GM12878 (cell line): ENCODE data around the gene NFAT5. TPM values are rescaled to one million over a fixed set of nuclear protein-coding genes. Genes with fewer than 3 reads are reported as not detected.

Source experiments
- BRCA1 ChIP-seq: IDR thresholded peaks from 2 replicates; pipeline ENCODE4 v1.6.1; 2011; ENCODE audit warnings: low read depth, low read length, improper control_type of control experiment
- E4F1 ChIP-seq: fragments of 450-650 bp; IDR thresholded peaks from 2 replicates; pipeline ENCODE4 v1.6.1; 2018; ENCODE audit warnings: borderline replicate concordance, mild to moderate bottlenecking; ENCODE audit not compliant: partially characterized antibody
- GATAD2B ChIP-seq: fragments of 450-650 bp; conservative IDR thresholded peaks from 2 replicates; pipeline ENCODE4 v1.6.1; 2017; ENCODE audit warnings: low read depth, mild to moderate bottlenecking, moderate library complexity
- HSF1 ChIP-seq: fragments of 150-350 bp; IDR thresholded peaks from 2 replicates; pipeline ENCODE4 v1.6.1; 2014; ENCODE audit warnings: mild to moderate bottlenecking, low read depth, low read length
- IKZF2 ChIP-seq, 2 experiments: fragments of 450-650 bp; IDR thresholded peaks; 2 replicates each; pipeline ENCODE4 v1.6.1; 2017; ENCODE audit warnings: mild to moderate bottlenecking in 2 of 2, moderate library complexity in 2 of 2
- RELB ChIP-seq: fragments of 450-650 bp; IDR thresholded peaks from 2 replicates; pipeline ENCODE4 v1.6.1; 2017; ENCODE audit warnings: low read depth, mild to moderate bottlenecking, moderate library complexity
- SP1 ChIP-seq: IDR thresholded peaks from one replicate; pipeline ENCODE4 v1.6.1; 2011; ENCODE audit warnings: low read depth, low read length
- TARDBP ChIP-seq: IDR thresholded peaks from 2 replicates; pipeline ENCODE4 v1.6.1; 2016; ENCODE audit warnings: borderline replicate concordance
- YY1 ChIP-seq: IDR thresholded peaks from 2 replicates; pipeline ENCODE4 v1.6.1; 2011; ENCODE audit warnings: low read depth, mild to moderate bottlenecking, low read length
- ZBED1 ChIP-seq: IDR thresholded peaks from 2 replicates; pipeline ENCODE4 v1.6.1; 2016; ENCODE audit warnings: borderline replicate concordance
- ZBTB11 ChIP-seq: fragments of 450-650 bp; formaldehyde crosslinking; IDR thresholded peaks from 2 replicates; pipeline ENCODE4 v1.5.0; 2022; ENCODE audit warnings: mild to moderate bottlenecking, missing genetic modification characterization
- ZBTB40 ChIP-seq: fragments of 450-650 bp; IDR thresholded peaks from 2 replicates; pipeline ENCODE4 v1.6.1; 2016; ENCODE audit warnings: mild to moderate bottlenecking, moderate library complexity, borderline replicate concordance
- ZNF217 ChIP-seq: fragments of 450-650 bp; IDR thresholded peaks from 2 replicates; pipeline ENCODE4 v1.6.1; 2017; ENCODE audit warnings: antibody characterized with exemption, mild to moderate bottlenecking
- polyA plus RNA-seq, 11 experiments: library from polyadenylated mRNA; depleted of rRNA in 4 of 11; unstranded in 6 of 11; stranded (reverse) in 5 of 11; fragments of >200 nt; fragmentation: Nextera tagmentation in 4 of 11; fragmentation: Illumina TruSeq in 1 of 11; extraction: Ambion mirVana in 4 of 11; extraction: Trizol in 1 of 11; gene quantifications; 1 replicate in 1 of 11; 2 replicates in 10 of 11; pipeline versions ENCODE4 v1.2.1 to v1.2.3, GENCODE V29; 2011 to 2016; ENCODE audit warnings: inconsistent platforms in 2 of 11, missing spikeins in 2 of 11, low read depth in 1 of 11
- total RNA-seq, 4 experiments: library from RNA; depleted of rRNA in 3 of 4; stranded (reverse); fragments of >200 nt in 3 of 4; fragmentation: Illumina TruSeq in 1 of 4; extraction: Trizol in 1 of 4; gene quantifications; 2 replicates each; pipeline versions ENCODE4 v1.2.1 to v1.2.3, GENCODE V29; 2013 to 2021

Gene NFAT5
- total and polyA plus RNA-seq, 10 of the 15 experiments (the other 5 are each of a cell fraction or from before 2014, with no cell fraction given) = 0.58 to 31.5 (median 12.7) TPM

- TF ChIP-seq ZBTB11 (no peak), GATAD2B (no peak), ZBED1 (no peak), E4F1 (no peak), TARDBP (no peak), BRCA1 (no peak), SP1 (no peak), IKZF2 (IDR thresholded peaks at IDR 0.05) (no peak), YY1 (no peak), ZNF217 (no peak), ZBTB40 (no peak), HSF1 (no peak), RELB (no peak)
- TF ChIP-seq, all 136 proteins: peak for 0
These were observed 27.0 kb upstream of the NFAT5 start (continued) for GRCh38 chr16:69538808-69539207.
